GM21723 (cell line): ENCODE data around the gene AKR1A1.
"Not testable (repeated sequence)": the region's sequence is repeated elsewhere in the genome, so short reads cannot be mapped to it uniquely, and the experiment has no call there.

Experiments
- ATAC-seq: cut with Tn5 transposase; IDR thresholded peaks from one replicate; pipeline ENCODE4 v1.9.1; 2021; ENCODE audit warnings: mild to moderate bottlenecking, moderate library complexity; ENCODE audit not compliant: unreplicated experiment

Gene AKR1A1

GRCh38 chr1:45550401-45551351 is at the start of gene AKR1A1:
Gene AKR1A1 (plus strand): TSS chr1:45550826. CDS start chr1:45561795, 10,969 bp downstream.
- peak; percentile 85 for ATAC-seq

DNA sequence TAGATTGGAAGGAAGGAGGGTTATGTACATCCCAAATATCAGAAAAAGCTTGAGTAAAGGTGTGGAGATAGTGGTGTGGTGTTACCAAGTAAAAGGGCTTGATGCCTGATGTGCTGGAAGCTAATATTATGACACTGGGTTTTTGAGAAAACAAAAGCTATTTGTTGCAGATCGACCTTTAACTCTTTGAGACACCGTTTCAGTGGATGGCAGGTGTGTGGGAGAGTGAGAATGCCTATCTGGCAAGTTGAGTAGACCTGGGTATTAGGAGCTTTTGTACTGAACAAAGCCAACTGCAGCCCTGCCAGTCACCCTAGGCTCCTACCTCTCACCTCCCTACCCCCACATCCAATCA is 49.1 kb upstream of the AKR1A1 start:
- no peak for ATAC-seq

- no peak for ATAC-seq
Measured at GRCh38 chr1:45503462-45504360, 46.9 kb upstream of the AKR1A1 start.

GRCh38 chr1:45507195-45507594 is 43.4 kb upstream of the AKR1A1 start:
- no peak for ATAC-seq

DNA sequence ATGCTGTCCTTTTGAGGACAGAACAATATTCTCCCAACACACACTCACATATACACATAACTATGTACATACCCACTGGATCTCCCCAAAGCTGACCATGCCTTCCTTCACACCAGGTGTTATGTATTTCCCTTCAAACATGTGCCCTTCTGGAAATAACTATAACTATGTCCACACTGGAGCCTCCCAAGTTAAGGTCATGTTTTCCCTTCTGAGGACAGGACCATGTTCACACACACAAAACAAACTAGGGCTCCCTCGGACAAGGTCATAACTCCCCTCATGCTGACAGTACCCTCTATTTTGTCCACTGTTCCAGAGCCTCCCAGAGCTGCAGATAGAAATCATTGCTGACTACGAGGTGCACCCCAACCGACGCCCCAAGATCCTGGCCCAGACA is 42.7 kb upstream of the AKR1A1 start:
- no peak for ATAC-seq

DNA sequence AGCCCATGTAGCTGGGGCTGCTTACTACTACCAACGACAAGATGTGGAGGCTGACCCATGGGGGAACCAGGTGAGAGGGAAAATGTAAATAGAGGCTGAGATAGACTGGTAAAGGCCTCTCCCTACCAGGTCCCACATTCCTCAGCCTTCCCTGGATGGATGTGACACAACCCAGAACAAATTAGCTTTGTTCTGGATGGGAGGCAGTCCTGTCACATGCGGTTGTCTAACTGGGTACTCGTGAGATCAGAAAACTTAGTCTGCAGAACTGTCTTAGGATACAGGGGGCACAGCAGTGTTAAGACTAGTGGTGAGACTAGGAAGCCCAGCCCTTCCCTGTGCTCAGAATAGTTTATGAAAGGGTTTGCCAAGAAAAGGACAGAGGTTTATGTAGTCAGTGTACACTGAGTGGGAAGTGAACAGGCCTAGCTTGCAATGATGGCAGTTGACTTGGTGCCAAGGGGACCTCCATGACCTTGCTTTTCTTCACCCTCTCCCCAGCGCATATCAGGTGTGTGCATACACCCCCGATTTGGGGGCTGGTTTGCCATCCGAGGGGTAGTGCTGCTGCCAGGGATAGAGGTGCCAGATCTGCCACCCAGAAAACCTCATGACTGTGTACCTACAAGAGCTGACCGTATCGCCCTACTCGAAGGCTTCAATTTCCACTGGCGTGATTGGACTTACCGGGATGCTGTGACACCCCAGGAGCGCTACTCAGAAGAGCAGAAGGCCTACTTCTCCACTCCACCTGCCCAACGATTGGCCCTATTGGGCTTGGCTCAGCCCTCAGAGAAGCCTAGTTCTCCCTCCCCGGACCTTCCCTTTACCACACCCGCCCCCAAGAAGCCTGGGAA is 42.1 kb upstream of the AKR1A1 start:
- ATAC-seq = no peak

- ATAC-seq = no peak
Measured at GRCh38 chr1:45510036-45510971, 40.3 kb upstream of the AKR1A1 start.

DNA sequence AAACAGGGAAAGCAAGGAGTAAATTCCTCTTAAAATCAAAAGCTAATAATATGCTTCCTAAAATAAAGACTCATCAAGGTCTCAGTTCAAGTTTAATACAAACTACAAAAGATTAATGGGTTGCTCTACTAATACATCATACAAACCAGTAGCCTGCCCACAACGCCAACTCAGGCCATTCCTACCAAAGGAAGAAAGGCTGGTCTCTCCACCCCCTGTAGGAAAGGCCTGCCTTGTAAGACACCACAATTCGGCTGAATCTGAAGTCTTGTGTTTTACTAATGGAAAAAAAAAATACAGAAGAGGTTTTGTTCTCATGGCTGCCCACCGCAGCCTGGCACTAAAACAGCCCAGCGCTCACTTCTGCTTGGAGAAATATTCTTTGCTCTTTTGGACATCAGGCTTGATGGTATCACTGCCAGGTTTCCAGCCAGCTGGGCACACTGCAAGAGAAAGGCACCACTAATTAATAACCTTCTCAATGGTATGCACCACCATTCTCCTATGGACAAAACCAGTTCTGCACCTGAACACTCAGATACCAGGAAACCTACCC is 39.6 kb upstream of the AKR1A1 start:
- no peak for ATAC-seq

DNA sequence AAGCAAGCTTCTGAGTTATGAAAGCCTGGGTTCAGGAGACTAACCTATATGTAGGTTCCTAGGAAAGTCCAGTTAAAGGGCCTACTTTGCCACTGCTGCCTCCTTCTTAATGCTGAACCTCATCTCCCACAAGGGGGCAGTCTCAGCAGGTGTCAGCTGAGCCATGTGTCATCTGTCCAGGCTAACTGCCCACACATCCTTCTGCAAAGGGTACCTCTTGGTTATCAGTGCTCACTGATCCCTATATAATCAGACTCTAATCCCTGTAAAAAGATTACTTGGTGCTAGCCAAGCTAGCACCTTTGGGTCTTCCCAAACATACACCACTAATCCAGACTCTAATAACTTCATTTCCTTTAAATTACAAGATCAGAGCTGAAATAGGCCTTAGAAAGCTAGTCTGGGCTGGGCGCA is 38.0 kb upstream of the AKR1A1 start:
- no peak for ATAC-seq

GRCh38 chr1:45513532-45514260 is 36.9 kb upstream of the AKR1A1 start:
- not testable (repeated sequence) for ATAC-seq

- ATAC-seq = no peak
Measured at GRCh38 chr1:45516036-45516435, 34.6 kb upstream of the AKR1A1 start.

- ATAC-seq = no peak
Measured at GRCh38 chr1:45516465-45516864, 34.2 kb upstream of the AKR1A1 start.

GRCh38 chr1:45518366-45518765 is 32.3 kb upstream of the AKR1A1 start:
- ATAC-seq = not testable (repeated sequence)

DNA sequence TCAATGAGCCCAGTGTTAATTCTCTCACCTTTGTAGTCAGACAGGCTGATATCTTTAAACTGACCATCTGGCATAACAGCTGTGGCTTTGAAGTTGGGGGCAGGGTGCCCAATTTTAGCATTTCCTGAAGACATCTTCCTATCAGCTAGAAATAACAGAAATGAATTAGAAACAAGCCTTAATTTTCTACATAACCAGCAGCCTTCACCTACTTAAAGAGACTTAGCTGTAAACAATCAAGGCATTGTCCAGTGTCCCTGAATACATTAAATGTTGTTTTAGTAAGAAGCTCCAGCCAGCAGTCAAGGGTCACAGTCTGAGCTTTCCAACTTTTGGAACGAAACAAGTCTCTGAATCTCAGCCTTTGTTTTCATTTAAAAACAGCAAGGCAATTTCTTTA is 31.7 kb upstream of the AKR1A1 start:
- ATAC-seq = no peak

DNA sequence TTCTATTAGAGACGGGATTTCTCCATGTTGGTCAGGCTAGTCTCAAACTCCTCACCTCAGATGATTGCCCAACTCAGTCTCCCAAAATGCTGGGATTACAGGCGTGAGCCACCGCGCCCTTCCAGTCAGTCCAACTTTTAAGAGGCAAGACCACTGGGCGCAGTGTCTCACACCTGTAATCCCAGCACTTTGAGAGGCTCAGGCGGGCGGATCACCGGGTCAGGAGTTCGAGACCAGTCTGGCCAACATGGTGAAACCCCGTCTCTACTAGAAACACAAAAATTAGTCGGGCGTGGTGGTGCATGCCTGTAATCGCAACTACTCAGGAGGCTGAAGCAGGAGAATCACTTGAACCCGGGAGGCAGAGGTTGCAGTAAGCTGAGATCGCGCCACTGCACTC is 30.9 kb upstream of the AKR1A1 start:
- ATAC-seq = not testable (repeated sequence)

DNA sequence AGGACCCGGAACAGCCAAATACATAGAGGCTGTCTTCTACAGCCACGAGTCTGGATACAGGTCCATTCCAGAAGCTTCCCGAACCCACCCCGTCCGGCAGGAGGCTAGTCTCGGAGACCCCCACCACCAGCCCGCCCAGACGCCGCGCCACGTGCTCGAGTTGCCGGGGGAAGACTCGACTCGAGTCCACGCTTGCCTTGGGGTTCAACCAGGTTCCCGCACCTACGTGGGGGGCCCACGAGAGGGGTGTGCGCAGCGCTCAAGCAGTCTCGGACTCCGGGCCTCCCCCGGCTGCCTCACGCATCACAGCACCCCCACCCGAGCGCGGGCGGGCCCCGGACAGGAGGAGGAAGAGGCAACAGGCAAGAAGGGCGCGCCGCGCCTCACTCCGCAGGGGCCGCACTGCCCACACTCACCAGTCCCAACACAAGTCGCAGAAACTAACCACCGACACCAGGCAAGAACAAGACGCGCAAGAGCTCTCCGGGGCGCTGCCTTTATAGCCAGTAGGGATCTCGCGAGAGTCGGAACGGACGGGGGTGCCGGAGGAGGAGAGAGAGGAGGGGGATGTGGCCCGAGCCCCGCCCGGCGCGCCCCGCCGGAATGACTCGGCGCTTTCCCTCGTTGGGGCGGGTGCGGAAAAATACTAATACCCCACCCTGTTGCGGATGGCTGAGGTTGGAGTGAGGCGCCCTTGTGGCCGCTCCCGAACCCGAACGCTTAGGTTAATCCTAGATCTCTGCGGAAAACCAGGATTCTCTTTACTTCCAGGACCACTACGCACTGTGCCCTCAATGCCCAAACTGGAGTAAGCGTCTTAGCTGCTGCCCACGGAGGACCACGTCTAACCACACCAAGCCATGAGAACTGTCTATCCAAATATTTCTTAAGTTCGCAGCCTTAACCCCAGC is 29.0 kb upstream of the AKR1A1 start, which contains the start of gene PRDX1:
TSS of gene PRDX1 (minus strand) at position 472 of the 911 bp plus-strand sequence. CDS start 2,841 bp downstream, outside the sequence.
- ATAC-seq = peak; percentile 77

GRCh38 chr1:45522324-45523104 is 28.1 kb upstream of the AKR1A1 start:
- no peak for ATAC-seq
